Midbrain (tissue), 1 donor: ENCODE measurements around the gene RANBP9.

Source experiments
- DNase-seq: peaks from one replicate; lab custom pipeline; 2025; lab: John Stamatoyannopoulos, UW

The RANBP9 gene

DNA sequence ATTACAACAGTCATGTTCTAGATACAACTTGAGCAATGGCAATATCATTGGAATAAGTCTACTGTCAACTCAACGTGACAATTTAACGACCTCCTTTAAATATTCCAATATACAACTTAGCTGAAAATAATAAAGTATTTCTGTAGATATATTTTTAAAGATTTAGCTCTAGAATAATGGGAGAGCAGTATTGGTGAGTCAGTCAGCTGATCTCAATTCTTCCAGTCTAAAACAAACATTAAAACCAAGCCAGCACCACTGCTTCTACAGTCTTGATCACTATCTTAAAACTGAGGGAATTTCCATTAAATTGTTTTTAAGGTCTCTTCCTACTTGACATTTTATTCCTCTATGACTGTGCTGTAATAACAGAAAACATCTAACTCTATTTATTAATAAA lies 58.3 kb downstream of the RANBP9 start:
- no peak for DNase-seq

DNA sequence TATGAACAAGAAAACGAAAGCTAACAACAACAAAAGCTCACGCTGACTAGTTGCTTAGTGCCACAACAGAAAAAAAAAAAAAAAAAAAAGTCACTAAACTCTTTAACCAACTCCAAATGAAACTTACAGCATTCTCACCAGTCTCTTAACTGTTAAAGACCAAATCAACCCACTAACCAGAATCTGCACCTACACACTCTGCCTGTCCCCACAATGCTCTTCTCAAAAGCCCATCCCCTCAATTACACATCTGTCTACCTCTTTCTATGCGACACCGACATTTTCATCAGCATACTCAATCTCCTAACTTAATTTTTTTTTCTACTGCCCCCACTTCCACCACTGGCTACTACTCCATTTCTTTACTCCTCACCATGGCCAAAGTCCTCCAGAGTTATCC lies 62.2 kb downstream of the RANBP9 start:
- no peak for DNase-seq

DNA sequence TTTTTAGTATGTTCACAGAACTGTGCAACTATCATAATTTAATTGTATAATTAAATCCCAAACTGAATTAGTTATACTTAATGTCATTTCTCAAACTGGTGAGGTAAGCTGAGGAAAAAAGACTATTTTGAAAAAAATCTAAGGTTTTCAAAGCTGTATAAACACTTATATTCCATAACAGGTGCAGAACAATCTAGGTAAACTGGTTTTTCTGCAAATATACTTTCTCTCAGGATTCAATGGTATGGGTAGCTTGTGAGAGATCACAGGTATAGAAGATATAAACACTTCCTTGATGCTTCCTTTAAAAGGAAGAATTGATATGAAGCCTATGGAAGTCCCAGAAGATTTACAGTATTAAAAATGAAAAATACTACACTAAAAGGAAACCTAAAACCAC lies 62.8 kb downstream of the RANBP9 start:
- no peak for DNase-seq

DNA sequence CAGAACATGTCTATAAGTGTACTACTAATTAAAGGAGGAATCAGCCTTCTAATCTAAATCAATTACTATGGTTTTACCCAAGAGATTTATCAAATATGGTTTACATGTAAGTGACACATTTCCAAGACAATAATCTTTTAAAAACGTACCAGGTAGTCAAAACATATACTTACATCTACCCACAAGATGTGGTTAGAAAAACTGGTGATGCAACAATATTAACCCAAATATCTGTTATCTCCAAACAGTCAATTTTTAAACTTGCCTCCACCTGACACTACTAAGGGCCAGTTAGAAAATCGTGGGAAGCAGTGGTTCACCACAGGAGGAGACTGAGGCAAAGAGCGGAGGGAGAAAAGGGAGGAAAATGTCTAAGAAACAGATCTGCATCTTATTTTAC lies 68.5 kb downstream of the RANBP9 start:
- no peak for DNase-seq

DNA sequence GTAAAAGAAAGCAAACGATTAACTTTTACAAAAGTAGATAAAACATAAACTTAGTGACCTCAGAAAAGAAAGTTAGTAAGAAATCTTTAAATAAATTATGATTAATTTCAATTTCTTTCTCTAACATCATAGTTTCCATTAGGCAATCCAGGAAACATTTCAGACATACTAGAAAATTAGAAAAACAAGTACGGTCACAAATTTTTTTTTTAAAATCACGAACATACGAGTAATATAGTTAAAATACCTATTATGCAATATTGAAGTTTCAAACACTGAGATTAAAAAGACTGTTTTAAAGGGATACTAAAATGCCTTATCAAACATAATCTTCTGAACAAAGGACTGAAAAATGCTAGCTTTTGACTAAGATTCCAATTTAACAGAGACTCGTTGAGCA lies 70.3 kb downstream of the RANBP9 start:
- DNase-seq: no peak

DNA sequence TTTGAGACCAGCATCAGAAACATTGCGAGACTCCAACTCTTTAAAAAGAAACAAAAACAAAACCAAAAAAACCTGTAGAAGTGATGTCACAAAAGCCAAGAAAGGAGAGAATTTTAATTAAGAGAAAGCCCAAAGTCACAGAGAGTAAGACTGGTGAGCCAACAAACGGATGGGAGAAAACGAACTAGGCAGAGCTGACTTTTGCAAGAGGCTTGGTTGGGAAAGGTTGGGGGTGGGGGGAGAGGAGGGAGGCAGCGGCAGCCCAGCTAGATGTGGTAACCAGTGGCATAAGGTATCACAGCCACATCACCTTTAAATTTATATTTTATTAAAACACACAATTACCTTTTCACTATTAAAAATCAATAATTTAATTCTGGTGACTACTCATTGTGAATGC lies 73.0 kb downstream of the RANBP9 start:
- DNase-seq: no peak

DNA sequence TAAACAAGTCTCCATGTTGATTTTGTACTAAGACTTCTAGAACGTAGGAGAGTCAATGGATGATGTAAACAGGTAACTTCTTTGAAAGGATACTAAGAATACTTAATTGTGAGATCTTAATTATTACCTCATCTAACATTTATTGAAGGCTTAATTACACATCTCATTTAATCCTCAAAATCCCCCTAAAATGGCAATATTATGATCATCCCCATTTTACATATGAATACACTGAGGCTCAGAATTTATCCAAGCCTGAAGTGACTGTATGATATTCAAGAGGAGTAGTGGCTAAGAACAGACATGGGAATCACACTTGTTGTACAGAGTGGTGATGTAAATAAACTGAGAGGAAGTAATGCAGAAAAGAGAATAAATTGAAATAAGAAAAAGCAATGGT lies 73.6 kb downstream of the RANBP9 start:
- no peak for DNase-seq

DNA sequence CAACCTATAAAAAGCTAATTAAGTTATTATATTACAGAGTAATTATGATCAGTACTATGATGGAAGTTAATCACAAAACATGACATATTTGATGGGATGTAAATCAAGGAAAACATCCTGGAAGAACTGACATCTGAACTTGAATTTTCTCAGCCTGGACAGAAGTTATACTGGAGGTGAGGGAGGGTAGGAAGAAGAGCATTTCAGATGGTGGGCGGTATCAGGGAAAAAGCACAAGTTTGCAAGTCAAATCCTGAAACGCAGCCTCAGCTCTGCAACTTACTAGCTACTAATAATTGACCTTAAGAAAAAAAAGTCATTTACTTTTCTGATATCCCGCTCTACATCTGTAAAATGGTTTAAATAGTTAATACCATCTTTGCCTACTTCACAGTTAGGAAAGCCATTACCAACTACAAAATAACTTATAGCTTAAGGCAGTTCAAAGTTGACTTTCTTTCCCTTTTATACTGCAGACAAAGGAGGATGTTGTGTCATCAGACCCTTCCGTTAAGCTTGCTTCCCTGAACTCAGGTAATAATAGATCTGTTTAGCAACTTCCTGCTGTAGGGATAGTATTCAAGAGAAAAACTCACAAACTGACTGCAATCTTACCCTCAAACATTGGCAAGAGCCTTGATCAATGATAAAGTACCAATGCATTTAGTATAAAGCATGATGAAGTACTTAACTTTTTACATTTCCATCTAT lies 75.5 kb downstream of the RANBP9 start:
- DNase-seq: no peak

DNA sequence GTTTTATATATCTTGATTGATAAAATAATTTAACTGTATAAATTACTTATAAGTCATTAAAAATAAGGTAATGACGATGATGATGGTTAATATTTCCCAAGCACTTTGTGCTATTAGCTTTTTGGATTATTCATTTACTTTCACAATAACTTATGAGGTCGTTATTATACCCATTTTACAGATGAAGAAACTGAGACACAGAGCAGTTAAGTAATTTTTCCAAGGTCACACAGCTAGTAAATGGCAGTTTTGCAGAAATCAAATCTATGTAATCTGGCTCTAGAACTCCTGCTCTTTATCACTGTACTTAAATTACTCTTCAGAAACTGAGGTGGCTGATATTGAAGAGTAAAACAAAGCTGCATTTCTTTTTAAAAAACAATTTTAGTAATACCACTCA lies 78.3 kb downstream of the RANBP9 start:
- no peak for DNase-seq

DNA sequence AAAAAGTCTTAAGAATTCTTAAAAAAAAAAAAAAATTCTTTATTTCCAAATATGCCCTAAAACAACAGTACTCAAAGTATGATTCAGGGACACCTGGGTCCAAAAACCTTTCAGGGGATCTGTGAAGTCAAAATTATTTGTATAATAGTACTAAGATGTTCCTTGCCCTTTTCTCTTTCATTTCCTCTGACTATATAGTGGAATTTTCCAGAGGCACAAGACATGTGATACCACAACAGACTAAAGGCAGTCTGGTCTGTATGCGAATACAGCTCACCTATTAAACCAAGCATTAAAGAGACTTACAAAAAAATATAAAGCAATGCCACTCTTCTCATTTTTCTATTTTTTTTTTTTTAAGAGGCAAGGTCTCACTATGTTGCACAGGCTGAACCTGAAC lies 81.1 kb downstream of the RANBP9 start:
- no peak for DNase-seq

DNA sequence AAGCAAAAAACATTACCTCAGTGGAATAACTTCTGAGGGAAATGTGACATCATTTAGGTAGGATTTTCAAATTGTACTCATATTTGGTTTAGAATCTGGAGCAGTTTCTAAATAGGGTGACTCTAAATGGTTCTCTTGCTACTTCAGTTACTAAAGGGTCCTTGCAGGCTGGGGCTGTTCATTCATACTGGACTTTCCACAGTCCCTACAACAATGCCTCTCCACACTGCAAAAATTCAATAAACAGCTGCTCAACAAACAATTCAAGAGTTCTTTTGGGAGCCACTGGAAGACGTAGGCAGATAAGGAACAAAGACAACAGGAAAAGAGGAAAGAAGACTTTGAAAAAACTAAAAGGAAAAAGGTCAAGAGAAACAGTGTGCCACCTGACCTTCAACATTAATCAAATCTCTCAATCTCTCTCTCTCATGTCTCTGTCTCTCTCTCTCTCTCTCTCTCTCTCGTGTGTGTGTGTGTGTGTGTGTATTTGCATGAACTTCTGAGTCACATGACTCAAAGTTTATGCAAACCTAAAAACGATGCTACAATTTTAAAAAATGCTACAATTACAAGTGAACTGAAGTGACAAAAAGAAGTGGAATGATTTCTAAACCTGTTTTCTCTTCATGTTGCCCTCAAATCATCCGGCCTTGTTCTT lies 82.0 kb downstream of the RANBP9 start:
- no peak for DNase-seq

DNA sequence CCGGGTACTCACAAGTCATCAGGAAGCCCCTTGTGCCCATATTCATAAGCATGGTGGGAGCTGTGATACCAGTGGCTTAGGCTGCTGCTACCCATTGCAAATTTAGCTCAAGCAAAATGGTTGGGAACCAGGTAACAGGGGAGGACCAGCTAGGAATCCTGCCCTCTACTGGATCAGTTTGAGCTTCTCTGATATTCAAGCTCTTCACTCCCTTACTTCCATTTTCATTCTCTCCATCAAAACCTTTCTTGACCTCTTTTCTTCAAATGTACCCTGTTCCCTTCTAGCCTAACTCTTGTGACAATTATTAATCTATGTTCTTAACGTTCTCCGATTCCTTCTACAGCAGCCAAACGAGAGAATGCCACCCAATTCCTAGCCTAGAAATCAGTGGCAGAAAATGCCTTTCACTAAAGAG lies 86.8 kb downstream of the RANBP9 start:
- DNase-seq: no peak

DNA sequence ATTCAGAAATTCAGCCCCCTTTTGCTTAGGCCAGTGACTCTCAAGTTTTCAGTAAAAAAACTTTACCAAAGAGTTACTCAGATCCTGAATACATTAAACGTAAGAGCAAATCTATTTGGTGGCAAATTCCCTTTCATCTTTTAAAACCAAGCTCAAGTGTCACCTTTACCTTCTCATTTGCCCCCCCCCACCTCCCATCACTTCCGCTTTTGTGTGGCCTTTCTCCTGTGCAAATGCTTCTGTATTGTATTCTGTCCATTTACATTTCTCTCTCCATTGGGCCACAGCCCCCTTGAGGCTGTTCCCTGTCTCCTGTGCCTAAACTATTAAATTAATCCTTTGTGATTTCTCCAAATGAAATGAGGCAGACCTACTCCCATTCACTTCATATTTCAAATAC lies 94.6 kb downstream of the RANBP9 start:
- no peak for DNase-seq

DNA sequence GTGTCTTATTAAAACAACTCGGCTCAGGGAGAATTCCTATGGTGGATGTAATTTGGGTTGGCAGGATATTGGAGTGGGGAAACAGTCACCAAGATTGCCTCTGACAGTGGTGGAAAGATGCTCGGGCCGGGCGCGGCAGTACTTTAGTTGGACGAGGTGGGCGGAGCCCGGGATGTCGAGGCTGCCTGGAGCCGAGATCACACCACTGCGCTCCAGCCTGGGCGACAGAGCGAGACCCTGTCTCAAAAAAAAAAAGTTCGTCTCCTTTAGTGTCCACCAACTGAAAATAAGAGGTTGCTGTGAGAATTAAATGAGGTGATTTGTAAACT lies 95.9 kb downstream of the RANBP9 start:
- DNase-seq: no peak

DNA sequence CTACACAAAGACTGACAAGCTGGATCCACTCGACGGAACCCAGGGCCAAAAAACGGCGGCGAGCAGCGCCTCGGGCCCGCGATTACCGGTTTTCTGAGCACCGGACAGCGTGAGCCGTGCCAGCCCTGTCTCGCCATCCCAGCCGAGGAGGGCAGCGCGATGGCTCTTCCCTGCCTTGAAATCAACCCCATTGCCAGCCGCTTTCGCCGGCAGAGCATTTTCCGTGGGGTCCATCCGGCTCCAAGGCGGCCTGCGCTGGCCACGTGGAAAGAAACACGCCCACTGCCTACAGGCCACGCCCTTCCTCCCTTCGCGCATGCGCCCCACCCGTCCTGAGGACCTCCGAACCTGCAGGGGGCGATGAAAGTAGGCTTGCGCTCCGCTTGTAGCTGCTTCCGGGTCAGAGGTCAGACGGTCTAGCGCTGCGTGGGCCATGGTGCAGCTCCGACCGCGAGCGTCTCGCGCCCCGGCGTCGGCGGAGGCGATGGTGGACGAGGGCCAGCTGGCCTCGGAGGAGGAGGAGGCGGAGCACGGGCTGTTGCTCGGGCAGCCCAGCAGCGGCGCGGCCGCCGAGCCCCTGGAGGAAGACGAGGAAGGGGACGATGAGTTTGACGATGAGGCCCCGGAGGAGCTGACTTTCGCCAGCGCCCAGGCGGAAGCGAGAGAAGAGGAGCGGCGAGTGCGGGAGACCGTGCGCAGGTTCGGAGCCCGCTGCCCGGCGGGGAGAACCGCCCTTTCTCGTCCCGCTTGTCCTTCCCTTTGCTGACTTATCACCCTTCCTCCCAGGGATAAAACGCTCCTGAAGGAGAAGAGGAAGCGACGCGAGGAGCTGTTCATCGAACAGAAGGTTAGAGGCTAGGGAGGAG lies 96.5 kb downstream of the RANBP9 start, which contains the start of gene NOL7:
Gene NOL7 (plus strand): TSS at position 410 of the 866 bp plus-strand sequence. CDS start 24 bp downstream, at position 434.
- DNase-seq: peak; percentile 98

DNA sequence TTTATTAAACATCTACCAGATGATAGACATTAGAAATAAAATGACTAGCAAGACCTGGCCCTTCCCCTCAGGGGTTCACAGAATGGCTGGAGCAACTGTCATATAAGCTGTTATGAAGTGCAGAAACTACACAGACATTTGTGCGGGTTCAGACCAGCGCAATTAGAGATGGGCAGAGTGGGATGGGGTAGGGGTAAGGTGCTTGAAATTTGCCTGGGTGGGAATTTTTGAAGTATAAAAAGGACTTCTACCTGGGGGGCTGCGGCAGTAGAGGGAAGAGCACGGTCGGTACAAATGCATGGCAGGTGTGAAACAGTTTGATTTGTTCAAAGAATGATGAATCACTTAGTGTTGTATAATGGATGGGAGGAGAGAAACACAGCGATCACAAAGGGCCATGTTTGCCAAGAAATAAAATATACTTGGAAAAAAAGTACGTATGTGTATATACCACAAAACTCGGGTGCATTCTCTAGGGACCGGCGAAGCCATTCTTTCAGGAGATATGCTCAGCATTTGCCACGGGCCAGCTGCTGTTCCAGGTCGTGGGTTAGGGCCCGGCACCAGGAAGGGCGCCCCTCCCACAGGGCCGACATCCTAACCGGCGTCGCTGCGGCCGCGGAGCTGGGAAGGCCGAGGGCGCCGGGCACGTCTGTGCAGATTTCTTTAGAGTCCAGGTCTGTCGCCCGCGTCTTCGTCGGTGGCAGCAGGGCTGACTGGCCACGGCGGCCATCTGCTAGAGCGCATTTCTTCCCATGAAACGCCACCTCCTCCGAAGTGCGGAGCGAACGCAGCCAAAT lies 97.3 kb downstream of the RANBP9 start:
- DNase-seq: no peak

DNA sequence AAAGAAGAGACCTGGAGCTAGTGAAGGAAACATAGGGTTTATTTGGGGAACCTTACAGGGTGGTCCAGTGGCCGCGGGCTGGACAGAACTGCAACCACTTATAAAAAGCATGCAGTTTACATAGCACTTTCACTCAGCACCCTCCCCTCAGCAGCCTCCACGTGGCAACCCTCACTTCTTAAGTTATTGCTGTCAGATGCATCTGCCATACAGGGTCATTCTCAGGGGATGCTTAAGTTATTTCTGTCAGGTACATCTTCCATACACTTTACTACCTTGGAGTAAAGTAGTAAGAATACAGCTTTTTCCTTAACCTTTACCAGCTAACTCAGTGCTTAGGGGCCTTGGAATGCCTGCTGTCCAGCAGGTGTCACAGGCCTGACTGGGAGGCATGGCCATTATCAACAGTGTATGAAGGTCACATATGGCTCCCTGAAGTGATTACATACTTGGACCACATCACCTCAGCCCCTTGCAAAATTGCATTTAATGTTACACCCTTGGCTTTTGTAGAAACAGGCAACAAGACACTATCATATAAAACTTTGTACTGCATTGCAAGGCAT lies 98.5 kb downstream of the RANBP9 start:
- no peak for DNase-seq

DNA sequence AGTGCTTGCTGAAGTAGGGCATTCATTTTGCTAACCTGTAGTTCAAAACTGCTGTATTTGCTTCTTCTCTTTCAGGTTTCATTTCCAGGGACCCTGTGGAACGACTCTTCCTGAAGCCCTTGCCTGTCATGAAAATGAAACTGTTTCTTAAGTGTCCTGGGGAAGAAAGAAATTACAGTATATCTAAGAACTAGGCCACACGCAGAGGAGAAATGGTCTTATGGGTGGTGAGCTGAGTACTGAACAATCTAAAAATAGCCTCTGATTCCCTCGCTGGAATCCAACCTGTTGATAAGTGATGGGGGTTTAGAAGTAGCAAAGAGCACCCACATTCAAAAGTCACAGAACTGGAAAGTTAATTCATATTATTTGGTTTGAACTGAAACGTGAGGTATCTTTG lies 99.9 kb downstream of the RANBP9 start:
- DNase-seq: no peak

DNA sequence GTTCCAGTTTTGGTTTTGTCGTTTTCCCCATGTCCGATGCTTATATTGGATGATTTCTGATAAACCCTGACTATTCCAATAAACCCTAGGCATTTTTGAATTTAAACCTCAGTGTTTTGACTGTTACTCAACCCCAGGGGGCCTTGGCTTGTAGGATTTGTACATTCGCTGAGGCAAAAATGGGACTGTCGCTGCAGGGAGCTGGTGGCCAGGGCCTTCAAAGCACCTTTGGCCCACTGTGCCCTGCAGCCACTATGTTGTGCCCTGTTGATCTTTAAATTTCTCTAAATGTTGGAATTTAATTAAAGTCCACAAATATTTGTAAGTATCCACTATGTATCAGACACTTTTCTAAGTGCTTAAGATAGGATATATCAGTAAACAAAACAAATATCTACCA lies 106.0 kb downstream of the RANBP9 start:
- DNase-seq: no peak

DNA sequence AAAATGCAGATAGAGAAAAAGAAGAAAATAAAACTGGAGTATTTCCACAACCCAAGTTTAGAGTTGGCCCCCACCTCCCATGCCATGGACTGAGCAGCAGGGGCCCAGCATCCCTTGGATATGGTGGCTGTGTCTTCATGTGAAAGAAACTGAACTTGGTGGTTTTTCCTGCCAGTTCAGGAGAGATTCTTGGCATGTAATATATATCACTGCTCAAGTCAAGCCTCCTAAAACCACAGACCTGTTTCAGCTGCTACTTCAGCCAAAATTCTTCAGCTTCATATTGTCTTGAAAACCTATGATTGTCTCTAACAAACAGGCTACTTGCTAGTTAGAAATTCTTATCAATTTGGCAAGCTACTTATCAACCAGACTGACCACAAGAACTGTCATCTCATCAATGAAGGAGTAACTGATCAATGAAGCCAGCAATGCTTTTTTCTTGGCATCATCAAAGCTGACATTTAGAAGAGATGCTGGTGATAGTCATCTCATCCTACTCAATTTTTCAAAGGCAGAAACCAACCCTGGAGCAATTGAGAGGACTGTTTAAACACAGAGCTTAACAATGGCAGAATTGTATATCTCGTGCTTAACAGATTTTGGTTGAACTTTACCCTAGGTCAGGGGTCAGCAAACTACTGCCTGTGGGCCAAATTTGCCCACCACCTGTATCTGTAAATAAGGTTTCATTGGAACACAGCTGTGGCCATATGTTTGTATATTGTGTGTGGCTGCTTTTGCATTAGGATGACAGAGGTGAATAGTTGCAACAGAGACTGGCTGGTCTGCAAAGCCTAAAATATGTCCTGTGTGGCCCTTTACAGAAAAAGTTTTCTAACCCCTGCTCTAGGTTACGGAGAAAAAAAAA lies 106.9 kb downstream of the RANBP9 start:
- DNase-seq: no peak

DNA sequence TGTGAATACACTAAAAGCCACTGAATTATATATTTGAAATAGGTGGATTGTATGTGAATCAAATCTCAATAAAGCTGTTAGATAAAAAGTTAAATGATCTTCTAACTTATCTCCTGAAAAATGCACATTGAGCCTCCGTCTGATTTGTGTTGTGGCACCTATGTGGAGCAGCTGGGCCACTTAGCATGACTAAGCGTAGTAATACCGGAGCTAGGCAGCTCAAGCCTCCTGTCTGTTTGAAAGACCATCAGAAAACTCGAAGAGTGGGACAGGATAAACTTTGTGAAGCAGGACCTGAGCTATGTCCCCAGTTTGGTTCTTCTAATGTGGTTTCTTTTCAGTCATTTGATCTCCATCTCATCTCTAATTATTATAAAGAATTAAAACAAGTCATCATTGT lies 107.5 kb downstream of the RANBP9 start:
- no peak for DNase-seq
